Measurements from ENCODE around the gene BEND7. TPM values are rescaled to one million over a fixed set of nuclear protein-coding genes. Genes with fewer than 3 reads are reported as not detected.
"Not testable (repeated sequence)": the region's sequence is repeated elsewhere in the genome, so short reads cannot be mapped to it uniquely, and the experiment has no call there.

Gene BEND7
- polyA plus RNA-seq (2012; ENCODE audit: insufficient read depth, insufficient read length), result 7.4 TPM

- no peak within 1 kb of the TSS for H3K4me3 ChIP-seq (ENCODE audit: low read length)
- no peak for DNase-seq (ENCODE audit: low read depth, low spot score)
Measured at GRCh38 chr10:13528875-13529713, at the start of gene BEND7. TSS of gene BEND7 (minus strand) at chr10:13529014. CDS start at chr10:13528533, 481 bp downstream.

GRCh38 chr10:13573960-13574359, 45.1 kb upstream of the BEND7 start:
- no peak for DNase-seq (ENCODE audit: low read depth, low spot score)
- H3K4me3 ChIP-seq (ENCODE audit: low read length), result no peak overlapping the region

DNA sequence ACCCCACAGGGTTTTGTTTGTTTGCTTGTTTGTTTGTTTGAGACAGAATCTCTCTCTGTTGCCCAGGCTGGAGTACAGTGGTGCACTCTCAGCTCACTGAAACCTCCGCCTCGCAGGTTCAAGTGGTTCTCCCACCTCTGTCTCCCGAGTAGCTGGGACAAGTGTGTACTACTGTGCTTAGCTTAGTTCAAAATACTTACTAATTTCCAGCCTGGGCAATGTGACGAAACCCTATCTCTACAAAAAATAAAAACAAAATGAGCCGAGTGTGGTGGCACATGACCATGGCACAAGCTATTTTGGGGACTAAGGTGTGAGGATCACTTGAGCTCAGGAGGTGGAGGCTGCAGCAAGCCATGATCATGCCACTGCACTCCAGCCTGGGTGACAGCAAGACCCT, 42.7 kb upstream of the BEND7 start:
- H3K4me3 ChIP-seq (ENCODE audit: low read length), result no peak overlapping the region
- DNase-seq (ENCODE audit: low read depth, low spot score), result no peak

DNA sequence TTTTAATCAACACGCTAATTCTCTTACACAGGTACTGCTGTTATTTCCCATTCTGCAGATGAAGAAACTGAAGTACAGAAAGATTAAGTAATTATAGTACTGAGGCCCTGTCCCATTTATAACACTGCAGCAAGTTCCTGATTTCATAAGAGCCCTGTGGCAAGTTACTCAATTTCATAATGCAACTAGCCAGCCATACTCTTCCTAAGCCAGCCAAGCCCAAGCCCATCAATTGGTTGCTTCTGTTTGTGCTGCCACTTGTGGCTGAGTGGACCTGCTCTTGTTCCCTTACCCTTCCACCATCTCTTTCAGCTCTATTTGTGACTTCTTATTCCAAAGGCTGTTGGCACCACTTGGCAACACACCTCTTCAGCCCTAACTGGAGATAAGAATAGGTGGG, 38.2 kb upstream of the BEND7 start:
- DNase-seq (ENCODE audit: low read depth, low spot score), result no peak
- H3K4me3 ChIP-seq (ENCODE audit: low read length), result no peak overlapping the region

- DNase-seq (ENCODE audit: low read depth, low spot score), result no peak
- no peak overlapping the region for H3K4me3 ChIP-seq (ENCODE audit: low read length)
Measured at GRCh38 chr10:13564576-13564975, 35.8 kb upstream of the BEND7 start.

DNA sequence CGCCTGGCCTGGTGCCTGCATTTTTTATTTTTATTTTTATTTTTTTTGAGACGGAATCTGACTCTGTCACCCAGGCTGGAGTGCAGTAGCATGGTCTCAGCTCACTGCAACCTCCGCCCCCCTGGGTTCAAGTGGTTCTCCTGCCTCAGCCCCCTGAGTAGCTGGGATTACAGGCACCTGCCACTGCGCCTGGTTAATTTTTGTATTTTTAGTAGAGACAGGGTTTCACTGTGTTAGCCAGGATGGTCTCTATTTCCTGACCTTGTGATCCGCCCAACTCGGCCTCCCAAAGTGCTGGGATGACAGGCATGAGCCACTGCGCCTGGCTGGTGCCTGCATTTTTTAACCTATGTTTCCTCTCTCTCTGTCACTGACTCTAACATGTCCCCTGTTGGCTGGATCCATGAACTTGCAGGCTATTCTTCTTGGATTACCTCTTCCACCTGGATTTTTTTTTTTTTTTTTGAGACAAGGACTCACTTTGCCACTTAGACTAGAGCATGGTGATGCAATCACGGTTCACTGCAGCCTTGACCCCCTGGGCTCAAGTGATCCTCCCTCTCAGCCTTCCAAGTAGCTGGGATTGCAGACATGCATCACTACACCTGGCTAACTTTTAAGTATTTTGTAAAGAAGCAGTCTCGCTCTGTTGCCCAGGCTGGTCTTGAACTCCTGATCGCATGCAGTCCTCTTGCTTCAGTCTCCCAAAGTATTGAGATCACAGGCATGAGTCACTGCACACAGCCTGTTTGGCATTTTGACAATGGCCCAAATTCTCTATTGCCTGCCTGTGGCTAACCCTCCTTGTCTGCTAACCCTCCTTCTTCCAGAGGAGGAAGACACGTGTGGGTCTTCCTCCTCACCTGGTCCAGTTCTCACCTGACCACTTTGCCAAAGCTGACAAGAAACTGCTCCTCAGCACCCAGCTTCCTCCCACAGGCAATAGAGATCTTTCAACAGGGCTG, 34.9 kb upstream of the BEND7 start:
- no peak for DNase-seq (ENCODE audit: low read depth, low spot score)
- H3K4me3 ChIP-seq (ENCODE audit: low read length), result no peak overlapping the region

- no peak overlapping the region for H3K4me3 ChIP-seq (ENCODE audit: low read length)
- DNase-seq (ENCODE audit: low read depth, low spot score), result no peak
Measured at GRCh38 chr10:13560597-13560996, 31.8 kb upstream of the BEND7 start.

- no peak for DNase-seq (ENCODE audit: low read depth, low spot score)
- H3K4me3 ChIP-seq (ENCODE audit: low read length), result no peak overlapping the region
Measured at GRCh38 chr10:13559124-13559700, 30.4 kb upstream of the BEND7 start.

DNA sequence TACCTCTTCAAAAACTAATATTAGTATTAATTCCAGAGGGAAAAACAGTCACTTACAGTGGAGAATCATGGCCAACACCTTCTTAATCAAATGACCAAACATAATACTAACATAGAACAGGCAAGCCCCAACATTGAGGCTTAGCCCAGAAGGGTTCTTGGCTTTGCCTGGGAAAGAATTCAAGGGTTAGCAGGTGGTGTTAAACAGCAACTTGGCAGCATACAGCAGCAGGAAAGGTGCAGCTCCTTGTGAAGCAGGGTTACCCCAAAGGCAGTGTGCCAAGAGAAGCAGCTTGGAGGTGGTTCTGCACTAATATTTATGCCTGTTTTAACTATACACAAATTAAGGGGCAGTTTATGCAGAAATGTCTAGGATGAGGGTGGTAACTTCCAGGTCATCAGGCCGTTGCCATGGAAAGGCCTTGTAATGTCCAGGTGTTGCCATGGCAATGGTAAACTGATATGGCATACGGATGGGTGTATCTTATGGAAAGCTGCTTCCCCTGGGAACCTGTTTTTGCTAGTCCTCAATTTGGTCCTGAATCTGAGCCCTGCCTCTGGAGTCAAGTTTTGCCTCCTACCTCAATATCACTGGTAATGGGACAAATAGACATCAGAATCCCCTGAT, 27.2 kb upstream of the BEND7 start:
- no peak for DNase-seq (ENCODE audit: low read depth, low spot score)
- no peak overlapping the region for H3K4me3 ChIP-seq (ENCODE audit: low read length)

DNA sequence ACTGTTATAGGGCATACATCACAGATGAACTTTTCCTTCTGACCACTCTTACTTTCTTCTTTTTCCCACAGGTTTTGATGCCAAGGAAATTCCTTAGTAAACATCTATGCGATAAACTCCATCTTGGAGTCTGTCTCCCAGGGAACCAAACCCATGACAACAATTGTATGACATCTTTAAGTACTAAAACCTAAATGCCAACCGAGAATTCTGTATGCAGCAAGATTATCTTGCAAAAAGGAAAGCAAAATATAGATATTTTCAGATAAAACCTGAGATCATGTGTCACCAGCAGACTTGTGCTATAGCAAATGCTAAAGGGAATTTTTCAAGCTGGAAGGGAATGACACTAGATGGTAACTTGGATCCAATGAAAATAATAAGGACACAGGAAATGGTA, 22.0 kb upstream of the BEND7 start:
- H3K4me3 ChIP-seq (ENCODE audit: low read length), result no peak overlapping the region
- no peak for DNase-seq (ENCODE audit: low read depth, low spot score)

DNA sequence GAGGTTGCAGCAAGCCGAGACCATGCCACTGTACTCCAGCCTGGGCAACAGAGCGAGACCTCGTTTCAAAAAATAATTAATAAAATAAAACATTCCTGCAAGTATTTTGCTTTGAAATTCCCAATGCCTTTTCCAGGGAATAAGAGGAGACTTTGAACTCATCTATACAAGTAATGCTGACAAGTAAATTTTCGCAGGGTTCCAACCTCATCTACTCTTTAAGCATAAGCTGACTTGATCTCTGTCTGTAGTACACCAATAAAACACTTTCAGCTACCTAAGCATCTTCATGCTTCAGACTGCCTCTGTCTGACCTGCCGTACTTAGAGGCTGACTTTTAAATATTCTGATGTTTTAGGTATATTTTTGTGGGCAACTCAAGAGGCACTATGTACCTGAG, 13.7 kb upstream of the BEND7 start:
- no peak for DNase-seq (ENCODE audit: low read depth, low spot score)
- H3K4me3 ChIP-seq (ENCODE audit: low read length), result no peak overlapping the region

GRCh38 chr10:13537985-13538384, 9.2 kb upstream of the BEND7 start:
- DNase-seq (ENCODE audit: low read depth, low spot score); H3K4me3 ChIP-seq (ENCODE audit: low read length): not testable (repeated sequence)

DNA sequence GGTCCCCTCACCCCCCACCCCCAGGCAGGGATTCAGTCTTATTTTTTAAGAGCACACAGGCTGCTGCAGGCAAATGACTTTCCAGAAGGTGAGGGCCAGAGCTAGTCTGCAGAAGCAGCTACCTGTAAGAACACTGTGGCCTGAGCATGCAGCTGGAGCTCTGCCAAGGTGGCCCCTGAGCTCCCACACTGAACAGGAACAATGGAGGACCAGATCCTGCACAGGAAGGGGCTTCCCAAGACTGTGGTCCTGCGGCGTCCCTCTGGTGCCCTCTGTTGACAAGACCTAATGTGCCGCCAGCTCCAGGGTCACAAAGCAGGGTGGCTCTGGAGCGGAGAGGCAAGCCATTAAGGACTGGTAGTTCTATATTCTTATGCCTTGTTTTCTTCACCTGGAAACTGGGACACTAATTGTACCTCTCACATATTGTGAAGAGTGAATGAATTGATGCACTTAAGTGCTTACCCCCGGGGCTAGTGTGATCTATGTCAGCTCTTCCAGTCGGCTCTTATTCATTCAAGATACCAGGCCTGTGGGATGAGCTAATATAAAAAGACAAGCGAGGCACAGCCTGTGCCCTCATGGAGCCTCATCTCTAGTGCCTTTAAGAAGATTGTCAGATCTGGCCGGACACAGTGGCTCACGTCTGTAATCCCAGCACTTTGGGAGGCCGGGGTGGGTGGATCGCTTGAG, 8.0 kb upstream of the BEND7 start:
- no peak overlapping the region for H3K4me3 ChIP-seq (ENCODE audit: low read length)
- DNase-seq (ENCODE audit: low read depth, low spot score), result peak; percentile 14

- no peak for DNase-seq (ENCODE audit: low read depth, low spot score)
- H3K4me3 ChIP-seq (ENCODE audit: low read length), result no peak overlapping the region
Measured at GRCh38 chr10:13535346-13535745, 6.5 kb upstream of the BEND7 start.

DNA sequence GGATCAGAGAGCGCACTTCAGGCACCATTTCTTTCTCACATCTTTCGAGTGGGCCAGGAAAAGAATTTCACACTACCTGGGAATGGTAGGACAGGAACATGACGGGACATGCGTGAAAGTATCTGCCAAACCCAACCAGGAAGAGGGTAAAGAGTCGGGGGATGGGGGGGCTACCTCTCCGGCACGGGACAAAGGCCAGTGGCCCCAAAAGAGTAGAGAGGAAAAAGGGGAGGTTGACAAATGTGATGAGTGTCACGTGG, 830 bp upstream of the BEND7 start:
- DNase-seq (ENCODE audit: low read depth, low spot score), result no peak
- no peak overlapping the region for H3K4me3 ChIP-seq (ENCODE audit: low read length)

DNA sequence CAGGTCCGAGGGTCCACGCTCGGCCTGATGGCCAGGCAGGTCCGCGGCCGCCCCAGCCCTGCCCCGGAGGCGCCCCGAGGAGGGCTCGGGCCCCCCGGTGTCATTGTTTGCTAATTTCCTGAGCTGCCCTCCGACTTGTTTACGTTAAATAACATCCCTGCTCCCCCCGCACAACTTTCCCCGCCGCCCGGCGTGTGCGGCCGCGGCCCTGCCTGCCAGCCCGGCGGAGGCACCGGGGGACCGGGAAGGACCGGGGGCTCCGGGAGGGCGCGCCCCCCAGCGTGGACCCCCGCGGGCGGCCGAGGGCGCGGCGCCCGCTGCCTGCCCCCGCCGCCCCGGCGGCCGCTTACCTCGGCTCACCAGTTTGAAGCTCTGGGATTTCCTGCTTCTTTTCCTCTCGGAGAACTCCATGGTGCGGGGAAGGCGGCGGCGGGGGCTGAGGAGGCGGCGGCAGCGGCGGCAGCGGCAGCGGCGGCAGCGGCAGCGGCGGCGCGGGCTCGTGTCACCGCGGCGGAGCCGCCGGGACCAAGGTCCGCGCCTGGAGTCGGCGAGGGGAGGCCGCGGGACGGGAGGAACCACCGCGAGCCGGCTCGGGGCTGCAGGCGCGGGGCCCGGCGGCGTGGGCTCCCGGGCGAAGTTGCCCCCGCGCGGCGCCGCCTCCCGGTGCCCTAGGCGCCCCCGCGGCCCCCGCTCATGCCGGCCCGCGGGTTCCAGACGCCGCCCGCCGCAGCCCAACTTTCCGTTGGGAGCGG, 515 bp downstream of the BEND7 start:
- DNase-seq (ENCODE audit: low read depth, low spot score), result no peak
- H3K4me3 ChIP-seq (ENCODE audit: low read length), result no peak overlapping the region

GRCh38 chr10:13527864-13528122, 1.0 kb downstream of the BEND7 start:
- H3K4me3 ChIP-seq (ENCODE audit: low read length), result no peak overlapping the region
- no peak for DNase-seq (ENCODE audit: low read depth, low spot score)

DNA sequence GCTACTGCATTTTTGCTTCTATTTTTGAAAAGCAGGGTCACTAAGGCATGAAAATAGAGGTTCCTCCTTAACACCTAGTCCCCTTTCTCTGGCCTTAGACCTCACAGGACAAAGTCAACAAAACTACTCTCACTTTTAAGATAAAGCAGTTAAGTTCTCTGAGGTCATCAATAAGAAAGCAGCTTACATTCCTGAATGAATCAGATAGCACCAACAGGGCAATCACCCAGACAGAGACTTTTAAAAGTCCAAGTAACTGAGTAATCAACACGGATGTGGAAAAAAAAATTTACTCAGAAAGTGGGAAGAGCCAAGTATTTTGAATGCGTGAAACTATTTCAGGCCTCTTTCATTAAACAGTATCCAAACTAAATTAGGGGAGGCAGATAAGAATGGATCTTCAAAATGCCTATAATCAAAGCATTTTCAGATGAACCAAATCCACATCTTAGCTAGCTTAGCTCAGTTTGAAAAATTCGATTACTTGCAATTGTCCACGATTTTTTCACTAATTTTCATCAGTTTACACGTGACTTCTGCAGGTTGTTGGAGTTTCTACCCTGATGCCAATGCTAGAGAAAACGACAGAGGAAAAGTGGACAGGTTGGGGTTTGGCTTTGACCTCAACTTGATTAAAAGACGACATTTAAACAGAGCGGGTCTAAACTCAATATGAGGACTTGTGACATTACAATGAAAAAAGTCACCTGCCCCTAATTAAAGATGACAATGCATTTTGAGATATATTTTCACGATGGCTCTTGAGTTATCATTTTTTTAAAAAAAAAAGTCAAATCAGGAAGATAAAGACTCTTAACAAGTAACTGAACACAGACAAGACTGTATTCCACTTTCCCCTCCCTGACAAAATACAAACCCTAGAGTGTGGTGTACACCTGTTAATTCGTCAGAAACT, 1.6 kb downstream of the BEND7 start:
- DNase-seq (ENCODE audit: low read depth, low spot score), result no peak
- no peak overlapping the region for H3K4me3 ChIP-seq (ENCODE audit: low read length)

All from Jurkat, Clone E6-1 (cell line).